Body of pancreas (tissue), 4 donors: ENCODE results near the gene PRSS2.

ENCODE experiments used
- CTCF ChIP-seq, 7 experiments: fragments of 450-650 bp in 4 of 7; fragments of 200-600 bp in 3 of 7; sonication (generic) in 3 of 7; IDR thresholded peaks; one replicate each; pipeline ENCODE4 v1.5.1; 2016 to 2019; ENCODE audit warnings: antibody characterized with exemption in 7 of 7
- POLR2A ChIP-seq, 3 donors: fragments of 450-650 bp; IDR thresholded peaks; one replicate each; pipeline ENCODE4 v1.6.1; 2016; ENCODE audit warnings: antibody characterized with exemption in 3 of 3, mild to moderate bottlenecking in 2 of 3

GRCh38 chr7:142749218-142749993 is 21.4 kb upstream of the PRSS2 start, which contains the start of gene PRSS1:
- TF ChIP-seq POLR2A (IDR thresholded peaks at IDR 0.05) (peak; percentile 95 to 100 (median 100)), CTCF (IDR thresholded peaks at IDR 0.05) (peak in 1 of 7 experiments; percentile 24)
